Activated CD8-positive, alpha-beta memory T cell treated with anti-CD3 and anti-CD28 coated beads, Interleukin-2, amount 50 U/mL, for 24 hours (primary cell): ENCODE results near the gene TMUB1.

Experiments used
- DNase-seq: peaks from one replicate; pipeline ENCODE4 v3.0.0-alpha.2; 2020; ENCODE audit errors: extremely low read depth

TMUB1 gene

DNA sequence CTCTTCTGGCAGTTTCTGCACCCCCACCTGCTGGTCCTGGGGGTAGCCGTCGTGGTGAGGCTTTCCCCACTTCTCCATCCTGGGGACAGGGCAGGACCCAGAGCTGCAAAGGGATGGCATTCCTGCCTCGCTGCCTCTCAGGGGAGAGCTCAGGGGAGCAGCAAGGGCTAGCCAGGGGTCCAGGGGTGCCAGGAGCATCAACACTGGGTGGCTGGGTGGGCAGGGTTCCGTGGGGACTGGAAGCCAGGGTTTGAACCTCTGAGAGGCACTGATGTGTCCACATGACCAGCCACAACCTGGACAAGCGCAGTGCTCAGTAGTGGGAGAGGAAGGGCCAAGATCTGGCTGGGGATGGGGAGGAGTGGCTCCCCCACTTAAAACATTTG lies 49.4 kb downstream of the TMUB1 start:
- no peak for DNase-seq

DNA sequence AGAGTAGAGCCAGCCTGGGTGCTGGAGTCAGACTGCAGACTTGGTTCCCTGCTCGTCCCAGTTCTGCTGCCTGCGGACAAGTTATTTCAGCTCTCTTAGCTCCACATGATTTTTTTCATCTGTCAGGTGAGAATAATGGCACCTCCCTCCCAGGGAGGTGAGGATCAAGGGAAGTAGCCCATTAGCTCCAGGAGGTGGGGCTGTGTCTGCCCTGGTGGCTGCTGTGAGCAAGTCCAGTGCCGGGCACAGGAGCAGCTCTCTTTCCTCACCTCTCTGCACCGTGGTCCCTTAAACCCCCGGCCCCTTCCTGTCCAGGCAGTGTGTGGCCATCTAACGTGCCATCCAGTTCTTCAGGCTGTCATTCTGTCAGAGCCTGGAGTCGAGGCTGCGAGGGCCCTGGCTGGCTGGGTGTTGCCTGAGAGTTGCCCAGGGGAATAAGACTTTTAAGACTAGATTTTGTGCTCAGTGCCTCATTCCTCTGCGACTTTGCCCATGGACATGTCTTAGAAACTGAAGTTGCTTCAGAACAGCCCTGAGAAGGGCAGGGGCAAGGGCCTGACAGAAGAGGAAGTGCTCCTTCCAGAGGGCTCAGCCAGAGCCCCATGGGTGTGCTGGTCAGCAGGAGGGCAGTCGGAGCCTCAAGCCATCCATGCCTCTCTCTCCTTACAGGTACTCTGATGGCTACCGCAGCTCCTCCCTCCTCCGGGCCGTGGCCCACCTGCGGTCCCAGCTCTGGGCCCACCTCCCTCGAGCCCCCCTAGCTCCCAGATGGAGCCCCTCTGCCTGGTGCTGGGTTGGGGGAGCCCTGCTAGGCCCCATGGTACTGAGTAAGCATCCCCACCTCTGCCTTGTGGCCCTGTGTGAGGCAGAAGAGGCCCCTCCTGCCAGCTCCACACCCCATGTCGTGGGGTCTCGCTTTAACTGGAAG lies 50.1 kb downstream of the TMUB1 start:
- DNase-seq, result no peak
